ENCODE data around the gene DOC2A.

GRCh38 chr16:29959293-29959692, 51.5 kb downstream of the DOC2A start:
- TF ChIP-seq PBX3 (CRISPR knock-in tag; IDR thresholded peaks at IDR 0.05) (no peak), ZNF146 (tag by site-specific recombination; IDR thresholded peaks at IDR 0.05) (no peak), ZNF280D (tag by site-specific recombination; IDR thresholded peaks at IDR 0.05) (no peak), REST (tag by site-specific recombination; IDR thresholded peaks at IDR 0.05) (no peak)
